Astrocyte of the cerebellum (primary cell): ENCODE results near the gene CTSF.
"Not testable (repeated sequence)": the region's sequence is repeated elsewhere in the genome, so short reads cannot be mapped to it uniquely, and the experiment has no call there.

Source experiments
- DNase-seq: peaks from one replicate; pipeline ENCODE4 v3.0.0-alpha.2; 2011; ENCODE audit warnings: low read depth
- H3K4me3 ChIP-seq: 2 replicates; pipeline ENCODE4 v1.5.1; 2011; ENCODE audit warnings: mild to moderate bottlenecking, low read depth, low read length, moderate library complexity
- CTCF ChIP-seq: IDR thresholded peaks from 2 replicates; pipeline ENCODE4 v1.5.1; 2012; ENCODE audit warnings: low read length, low read depth, moderate library complexity, mild to moderate bottlenecking; ENCODE audit errors: missing control alignments
- in situ Hi-C: cut with HindIII; loops from 2 replicates; pipeline ENCODE4 v1.10.0; 2017; ENCODE audit warnings: low sequenced_read_pairs

Gene CTSF

GRCh38 chr11:66541892-66542291, 26.5 kb downstream of the CTSF start:
- no peak overlapping the region for H3K4me3 ChIP-seq
- in situ Hi-C loops: no loop called here
- TF ChIP-seq CTCF: no peak
- no peak for DNase-seq

GRCh38 chr11:66540598-66540997, 27.8 kb downstream of the CTSF start:
- in situ Hi-C loops, DNase-seq, H3K4me3 ChIP-seq: not testable (repeated sequence)

GRCh38 chr11:66539870-66540213, 28.6 kb downstream of the CTSF start:
- in situ Hi-C loops: no loop called here

GRCh38 chr11:66539170-66539869, 29.1 kb downstream of the CTSF start:
- DNase-seq: no peak
- in situ Hi-C loops: no loop called here
- TF ChIP-seq CTCF: no peak
- no peak overlapping the region for H3K4me3 ChIP-seq

More at GRCh38 chr11:66539870-66540213, 28.6 kb downstream of the CTSF start:
- TF ChIP-seq CTCF: no peak
- DNase-seq: no peak
- no peak overlapping the region for H3K4me3 ChIP-seq

- H3K4me3 ChIP-seq: no peak overlapping the region
- TF ChIP-seq CTCF: no peak
- in situ Hi-C loops: no loop called here
- no peak for DNase-seq
These were observed 35.6 kb downstream of the CTSF start for GRCh38 chr11:66532784-66533183.

- in situ Hi-C loops: no loop called here
- no peak for DNase-seq
- no peak for TF ChIP-seq CTCF
- no peak overlapping the region for H3K4me3 ChIP-seq
These were observed 36.6 kb downstream of the CTSF start for GRCh38 chr11:66531841-66532240.

GRCh38 chr11:66530927-66531709, 37.3 kb downstream of the CTSF start:
- no peak for DNase-seq
- no peak for TF ChIP-seq CTCF
- H3K4me3 ChIP-seq: no peak overlapping the region
- in situ Hi-C loops: no loop called here
